ENCODE data around the gene DCDC1.

GRCh38 chr11:30983776-30984441 lies 385.6 kb downstream of the DCDC1 start:
- TF ChIP-seq POLR2A (IDR thresholded peaks at IDR 0.05; ENCODE audit: low read length) (no peak), GATA1 (IDR thresholded peaks at IDR 0.05; ENCODE audit: low read depth, low read length) (no peak)
